Prostate gland (tissue), 2 donors: ENCODE measurements around the gene CNTF. TPM values are rescaled to one million over a fixed set of nuclear protein-coding genes. Genes with fewer than 3 reads are reported as not detected.

ENCODE experiments used
- DNase-seq: peaks from one replicate; pipeline ENCODE4 v3.0.0-alpha.2; 2019; ENCODE audit warnings: low spot score
- H3K27ac ChIP-seq, 2 donors: fragments of 200-600 bp; sonication (generic); 2 replicates each; pipeline ENCODE4 v1.5.1; 2017 to 2019
- H3K27me3 ChIP-seq: fragments of 200-600 bp; sonication (generic); replicated peaks from 2 replicates; pipeline ENCODE4 v1.5.1; 2019; ENCODE audit not compliant: insufficient read depth
- H3K36me3 ChIP-seq, 2 donors: fragments of 200-600 bp; sonication (generic); 1 replicate in 1 of 2; 2 replicates in 1 of 2; pipeline versions ENCODE4 v1.5.1 to v1.8.1; 2017 to 2019
- H3K4me1 ChIP-seq: fragments of 200-600 bp; sonication (generic); replicated peaks from 2 replicates; pipeline ENCODE4 v1.5.1; 2019
- H3K4me3 ChIP-seq, 2 donors: fragments of 200-600 bp; sonication (generic); 2 replicates each; pipeline ENCODE4 v1.5.1; 2017 to 2019
- H3K9me3 ChIP-seq: fragments of 200-600 bp; sonication (generic); 2 replicates; pipeline ENCODE4 v1.5.1; 2017
- POLR2A ChIP-seq: fragments of 450-650 bp; IDR thresholded peaks from one replicate; pipeline ENCODE4 v1.6.1; 2016; ENCODE audit warnings: antibody characterized with exemption, mild to moderate bottlenecking
- POLR2AphosphoS5 ChIP-seq: sonication (generic); formaldehyde crosslinking; IDR thresholded peaks from one replicate; pipeline ENCODE4 v1.6.1; 2017; ENCODE audit warnings: antibody characterized with exemption
- WGBS: methylation state at CpG from one replicate; pipeline ENCODE4 v1.1.5; 2018; 5-methylcytosine and 5-hydroxymethylcytosine counted together
- intact Hi-C: fragments of 100-400 bp; cut with DNase I; formaldehyde crosslinking; loops from one replicate; pipeline ENCODE4 v1.14.2; 2022
- total RNA-seq, 2 donors: library from RNA; depleted of rRNA; stranded (reverse); fragments of >200 nt; gene quantifications; one replicate each; pipeline ENCODE4 v1.1.0, GENCODE V29; 2016
- TF ChIP-seq, protein P1 (sequence below), 4 experiments: fragments of 200-600 bp in 2 of 4; fragments of 450-650 bp in 2 of 4; sonication (generic) in 2 of 4; IDR thresholded peaks; 1 replicate in 3 of 4; 2 replicates in 1 of 4; pipeline ENCODE4 v1.5.1; 2016 to 2019; ENCODE audit warnings: antibody characterized with exemption in 4 of 4, mild to moderate bottlenecking in 2 of 4, moderate library complexity in 2 of 4

CNTF gene
- total RNA-seq, 2 donors from 2014 or later = 0.74 TPM; not detected in 1

DNA sequence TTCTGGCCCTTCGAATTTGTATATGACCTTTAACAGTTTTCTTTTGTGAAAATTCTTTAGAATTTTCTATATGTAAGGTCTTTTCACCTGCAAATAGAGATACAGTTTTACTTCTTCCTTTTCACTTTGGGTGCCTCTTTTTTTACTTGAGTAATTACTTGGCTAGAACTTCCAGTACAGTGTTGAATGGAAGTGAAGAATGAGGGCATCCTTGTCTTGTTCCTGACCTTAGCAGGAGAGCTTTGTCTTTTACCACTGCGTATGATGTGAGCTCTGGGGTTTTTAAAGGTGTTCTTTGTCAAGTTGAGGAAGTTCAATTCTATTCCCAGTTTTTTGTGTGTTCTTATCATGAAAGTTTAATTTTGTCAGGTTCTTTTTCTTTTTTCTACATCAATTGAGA is 22.0 kb upstream of the CNTF start:
- no peak overlapping the region for H3K27ac ChIP-seq
- DNase-seq = no peak
- intact Hi-C loops = no loop called here
- 86% methylated on average over 2 of the region's 2 CpGs for WGBS
- no peaks in the 10 kb centered on the region for H3K27me3 ChIP-seq
- no peak overlapping the region for H3K4me3 ChIP-seq
- H3K9me3 ChIP-seq = no peaks in the 10 kb centered on the region
- no peaks in the 10 kb centered on the region for H3K36me3 ChIP-seq
- H3K4me1 ChIP-seq = no peaks in the 10 kb centered on the region
- TF ChIP-seq POLR2AphosphoS5 (no peak), POLR2A (no peak)
- TF ChIP-seq, protein P1, sequence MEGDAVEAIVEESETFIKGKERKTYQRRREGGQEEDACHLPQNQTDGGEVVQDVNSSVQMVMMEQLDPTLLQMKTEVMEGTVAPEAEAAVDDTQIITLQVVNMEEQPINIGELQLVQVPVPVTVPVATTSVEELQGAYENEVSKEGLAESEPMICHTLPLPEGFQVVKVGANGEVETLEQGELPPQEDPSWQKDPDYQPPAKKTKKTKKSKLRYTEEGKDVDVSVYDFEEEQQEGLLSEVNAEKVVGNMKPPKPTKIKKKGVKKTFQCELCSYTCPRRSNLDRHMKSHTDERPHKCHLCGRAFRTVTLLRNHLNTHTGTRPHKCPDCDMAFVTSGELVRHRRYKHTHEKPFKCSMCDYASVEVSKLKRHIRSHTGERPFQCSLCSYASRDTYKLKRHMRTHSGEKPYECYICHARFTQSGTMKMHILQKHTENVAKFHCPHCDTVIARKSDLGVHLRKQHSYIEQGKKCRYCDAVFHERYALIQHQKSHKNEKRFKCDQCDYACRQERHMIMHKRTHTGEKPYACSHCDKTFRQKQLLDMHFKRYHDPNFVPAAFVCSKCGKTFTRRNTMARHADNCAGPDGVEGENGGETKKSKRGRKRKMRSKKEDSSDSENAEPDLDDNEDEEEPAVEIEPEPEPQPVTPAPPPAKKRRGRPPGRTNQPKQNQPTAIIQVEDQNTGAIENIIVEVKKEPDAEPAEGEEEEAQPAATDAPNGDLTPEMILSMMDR (IDR thresholded peaks at IDR 0.05) = no peak

DNA sequence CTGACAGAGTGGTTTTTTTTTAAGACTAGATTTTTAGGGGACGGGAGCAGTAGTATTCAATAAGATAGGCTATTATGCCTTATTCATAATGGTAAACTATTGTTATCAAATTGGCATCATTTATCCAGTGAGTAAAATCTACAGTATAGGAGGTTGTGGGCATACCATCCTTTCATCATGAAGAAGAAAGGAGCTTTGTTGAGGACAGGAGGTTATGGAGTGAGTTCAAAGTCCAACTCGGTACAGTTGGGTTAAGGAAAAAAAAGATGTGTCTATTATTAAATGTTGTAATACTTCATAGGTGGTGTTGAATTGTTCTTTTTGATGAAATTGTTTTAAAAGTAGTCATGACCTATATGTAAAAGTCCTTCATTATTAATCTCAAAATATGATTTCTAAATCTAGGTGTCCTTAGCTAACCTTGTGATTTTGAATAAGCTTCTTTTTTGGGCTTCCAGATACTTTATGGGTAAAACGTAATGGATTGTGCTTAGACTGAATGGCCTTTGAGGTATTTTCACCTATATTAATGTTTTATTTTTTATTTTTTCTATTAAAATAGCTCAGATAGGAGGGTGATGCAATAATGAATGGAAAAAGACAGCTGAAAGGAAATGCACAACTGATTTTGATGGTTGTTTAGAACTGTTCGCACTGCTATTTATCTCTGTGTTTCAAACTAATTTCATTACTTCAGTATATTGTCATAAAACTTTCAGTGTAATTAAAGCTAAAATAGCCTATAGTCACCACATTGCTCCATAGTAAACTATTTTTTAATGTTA is 15.3 kb upstream of the CNTF start:
- no peaks in the 10 kb centered on the region for H3K9me3 ChIP-seq
- no peak for TF ChIP-seq POLR2AphosphoS5
- TF ChIP-seq POLR2A = no peak
- WGBS = 87% methylated on average over 4 of the region's 4 CpGs

DNA sequence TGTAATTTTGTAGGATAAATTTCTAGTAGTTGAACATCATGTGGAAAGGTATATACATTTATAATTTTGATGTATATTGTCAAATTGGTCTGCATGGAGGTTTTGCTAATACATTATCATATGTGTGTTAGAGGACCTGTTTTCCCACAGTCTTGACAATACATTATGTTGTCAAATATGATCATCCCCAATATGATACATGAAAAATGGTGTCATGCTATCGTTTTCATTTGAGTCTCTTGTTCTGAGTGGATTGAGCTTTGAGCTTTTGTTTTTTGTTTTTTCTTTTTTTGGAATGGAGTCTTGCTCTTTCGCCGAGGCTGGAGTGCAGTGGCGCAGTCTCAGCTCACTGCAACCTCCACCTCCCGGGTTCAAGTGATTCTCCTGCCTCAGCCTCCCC is 14.1 kb upstream of the CNTF start:
- Histone ChIP-seq H3K27ac (no peak overlapping the region), H3K27me3 (no peaks in the 10 kb centered on the region), H3K9me3 (no peaks in the 10 kb centered on the region), H3K36me3 (no peaks in the 10 kb centered on the region), H3K4me1 (no peaks in the 10 kb centered on the region), H3K4me3 (no peak overlapping the region)
- WGBS = 97% methylated on average over 5 of the region's 5 CpGs
- no peak for TF ChIP-seq POLR2AphosphoS5
- TF ChIP-seq, protein P1 (IDR thresholded peaks at IDR 0.05) = no peak
- TF ChIP-seq POLR2A = no peak
- intact Hi-C loops = no loop called here
- no peak for DNase-seq

More for the DNA sequence above, 15.3 kb upstream of the CNTF start:
- H3K4me1 ChIP-seq = no peaks in the 10 kb centered on the region
- H3K27me3 ChIP-seq = no peaks in the 10 kb centered on the region
- no peak overlapping the region for H3K27ac ChIP-seq
- no peaks in the 10 kb centered on the region for H3K36me3 ChIP-seq
- DNase-seq = no peak
- intact Hi-C loops = no loop called here
- H3K4me3 ChIP-seq = no peak overlapping the region

DNA sequence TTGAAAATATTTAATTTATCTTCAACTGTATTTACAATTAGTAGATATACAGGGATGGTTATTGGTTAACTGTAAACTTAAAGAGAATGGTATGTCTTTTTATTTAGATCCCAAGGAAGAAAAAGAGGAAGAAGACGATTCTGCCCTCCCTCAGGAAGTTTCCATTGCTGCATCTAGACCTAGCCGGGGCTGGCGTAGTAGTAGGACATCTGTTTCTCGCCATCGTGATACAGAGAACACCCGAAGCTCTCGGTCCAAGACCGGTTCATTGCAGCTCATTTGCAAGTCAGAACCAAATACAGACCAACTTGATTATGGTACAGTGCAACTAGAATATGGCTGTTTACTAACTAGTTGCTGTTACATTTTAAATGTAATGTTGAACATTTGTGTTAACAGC is 12.7 kb upstream of the CNTF start:
- H3K36me3 ChIP-seq = no peaks in the 10 kb centered on the region
- TF ChIP-seq, protein P1 (IDR thresholded peaks at IDR 0.05) = no peak
- TF ChIP-seq POLR2AphosphoS5 (no peak), POLR2A (no peak)
- no peak for DNase-seq
- no peaks in the 10 kb centered on the region for H3K27me3 ChIP-seq
- no peak overlapping the region for H3K4me3 ChIP-seq
- H3K4me1 ChIP-seq = no peaks in the 10 kb centered on the region
- no peaks in the 10 kb centered on the region for H3K9me3 ChIP-seq
- intact Hi-C loops = no loop called here
- H3K27ac ChIP-seq = no peak overlapping the region
- whole genome bisulfite sequencing = 87% methylated on average over 8 of the region's 8 CpGs

DNA sequence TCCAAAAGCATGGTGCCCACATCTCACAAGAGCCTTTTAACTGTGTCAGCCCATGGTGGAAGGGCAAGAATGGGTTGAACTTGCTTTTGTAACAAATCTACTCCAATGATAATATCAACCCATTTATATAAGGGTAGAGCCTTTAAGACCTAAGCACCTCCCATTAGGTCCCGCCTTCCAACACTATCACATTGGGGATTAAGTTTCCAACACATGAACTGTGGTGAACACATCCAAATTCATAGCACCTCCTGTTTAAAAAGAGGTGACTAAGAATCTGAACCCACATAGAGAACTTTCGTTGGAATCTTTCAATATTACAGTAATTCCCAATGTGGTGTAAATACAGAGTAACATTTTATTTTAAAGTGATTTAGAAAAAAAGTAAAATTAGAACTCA is 9.2 kb upstream of the CNTF start:
- intact Hi-C loops = no loop called here
- Histone ChIP-seq H3K9me3 (no peaks in the 10 kb centered on the region), H3K4me1 (no peaks in the 10 kb centered on the region), H3K36me3 (peaks cover 0 to 3% of the 10 kb centered on the region in 2 donors), H3K27me3 (no peaks in the 10 kb centered on the region), H3K27ac (no peak overlapping the region), H3K4me3 (no peak overlapping the region)
- DNase-seq = no peak
- 97% methylated on average over 2 of the region's 2 CpGs for WGBS
- TF ChIP-seq POLR2A (no peak), POLR2AphosphoS5 (no peak)
- TF ChIP-seq, protein P1 (IDR thresholded peaks at IDR 0.05) = no peak
